Esophagus (tissue), 2 donors: ENCODE data around the gene COQ4. TPM values are rescaled to one million over a fixed set of nuclear protein-coding genes. Genes with fewer than 3 reads are reported as not detected.

Experiments
- H3K27ac ChIP-seq, 2 donors: one replicate each; pipeline ENCODE4 v1.5.1; 2013; ENCODE audit warnings: low read depth in 2 of 2, mild to moderate bottlenecking in 2 of 2, inconsistent platforms in 1 of 2, low read length in 1 of 2, moderate library complexity in 1 of 2
- H3K27me3 ChIP-seq, 2 donors: one replicate each; pipeline ENCODE4 v1.6.1; 2013; ENCODE audit warnings: low read length in 2 of 2, control low read depth in 1 of 2, mild to moderate bottlenecking in 1 of 2; ENCODE audit not compliant: insufficient read depth in 2 of 2, control insufficient read depth in 1 of 2
- H3K36me3 ChIP-seq, 2 donors: one replicate each; pipeline ENCODE4 v1.6.1; 2013; ENCODE audit warnings: low read length in 1 of 2; ENCODE audit not compliant: control insufficient read depth in 2 of 2, insufficient read depth in 2 of 2
- H3K4me1 ChIP-seq, 2 donors: one replicate each; pipeline ENCODE4 v1.6.1; 2013; ENCODE audit warnings: low read length in 1 of 2; ENCODE audit not compliant: control insufficient read depth in 2 of 2, insufficient read depth in 2 of 2
- H3K4me3 ChIP-seq, 2 donors: one replicate each; pipeline ENCODE4 v1.5.1; 2013; ENCODE audit warnings: low read length in 2 of 2, mild to moderate bottlenecking in 2 of 2, low read depth in 1 of 2, moderate library complexity in 1 of 2
- H3K9me3 ChIP-seq, 2 donors: one replicate each; pipeline ENCODE4 v1.6.1; 2013; ENCODE audit warnings: mild to moderate bottlenecking in 2 of 2, low read depth in 1 of 2, low read length in 1 of 2, moderate library complexity in 1 of 2; ENCODE audit not compliant: control insufficient read depth in 2 of 2, insufficient read depth in 1 of 2
- WGBS, 2 donors: extraction: QIAGEN DNeasy Blood & Tissue Kit; methylation state at CpG; one replicate each; pipeline ENCODE4 v1.1.7; 2013; 5-methylcytosine and 5-hydroxymethylcytosine counted together
- polyA plus RNA-seq, 2 donors: library from polyadenylated mRNA; stranded (reverse); fragments of 200-250 nt; gene quantifications; one replicate each; pipeline ENCODE4 v1.2.3, GENCODE V29; 2013
- donor health status: healthy with polysubstance abuse.
- donor health status: Bipolar disorder and iron deficiency.

Gene COQ4
- polyA plus RNA-seq, 2 donors, result 63.2 to 73.6 TPM

GRCh38 chr9:128349772-128350171 lies 27.1 kb downstream of the COQ4 start:
- no peaks in the 10 kb centered on the region for H3K27me3 ChIP-seq
- no peaks in the 10 kb centered on the region for H3K9me3 ChIP-seq
- WGBS, 2 donors, result 93 to 95% methylated on average over 6 of the region's 6 CpGs
- no peaks in the 10 kb centered on the region for H3K4me1 ChIP-seq
- H3K36me3 ChIP-seq, result peaks cover 16 to 56% of the 10 kb centered on the region in 2 donors
- H3K27ac ChIP-seq, result no peak overlapping the region
- no peak overlapping the region for H3K4me3 ChIP-seq

- no peaks in the 10 kb centered on the region for H3K4me1 ChIP-seq
- H3K27me3 ChIP-seq, result no peaks in the 10 kb centered on the region
- WGBS, 2 donors, result 95 to 96% methylated on average over 17 to 19 of the region's 19 CpGs
- no peak overlapping the region for H3K4me3 ChIP-seq
- no peak overlapping the region for H3K27ac ChIP-seq
- H3K9me3 ChIP-seq, result no peaks in the 10 kb centered on the region
- H3K36me3 ChIP-seq, result peaks cover 7 to 36% of the 10 kb centered on the region in 2 donors
These were observed 32.8 kb downstream of the COQ4 start for GRCh38 chr9:128355451-128355850.

GRCh38 chr9:128358090-128358489 lies 35.5 kb downstream of the COQ4 start:
- 80 to 84% methylated on average over 8 of the region's 8 CpGs for WGBS, 2 donors
- Histone ChIP-seq H3K36me3 (peaks cover 7 to 28% of the 10 kb centered on the region in 2 donors), H3K9me3 (no peaks in the 10 kb centered on the region), H3K27me3 (no peaks in the 10 kb centered on the region), H3K27ac (no peak overlapping the region), H3K4me1 (peaks cover 3 to 9% of the 10 kb centered on the region in 2 donors), H3K4me3 (no peak overlapping the region)

GRCh38 chr9:128358861-128359260 lies 36.2 kb downstream of the COQ4 start:
- WGBS, 2 donors, result 83 to 86% methylated on average over 4 of the region's 4 CpGs
- Histone ChIP-seq H3K27me3 (no peaks in the 10 kb centered on the region), H3K4me1 (peaks cover 3 to 9% of the 10 kb centered on the region in 2 donors), H3K27ac (no peak overlapping the region), H3K4me3 (no peak overlapping the region), H3K36me3 (peaks cover 7 to 25% of the 10 kb centered on the region in 2 donors), H3K9me3 (no peaks in the 10 kb centered on the region)

- Histone ChIP-seq H3K36me3 (peaks cover 0 to 15% of the 10 kb centered on the region in 2 donors), H3K9me3 (no peaks in the 10 kb centered on the region), H3K27ac (peak overlapping the region in 1 of 2 donors; percentile 15), H3K4me3 (no peak overlapping the region), H3K27me3 (no peaks in the 10 kb centered on the region), H3K4me1 (peaks cover 3 to 9% of the 10 kb centered on the region in 2 donors)
- WGBS, 2 donors, result 75 to 80% methylated on average over 1 to 2 of the region's 2 CpGs
These were observed 38.2 kb downstream of the COQ4 start for GRCh38 chr9:128360826-128361225.

GRCh38 chr9:128361296-128361985 lies 38.8 kb downstream of the COQ4 start:
- H3K4me1 ChIP-seq, result peaks cover 3 to 9% of the 10 kb centered on the region in 2 donors
- 44 to 52% methylated on average over 14 of the region's 14 CpGs for WGBS, 2 donors
- H3K36me3 ChIP-seq, result peaks cover 0 to 10% of the 10 kb centered on the region in 2 donors
- peak overlapping the region; percentile 52 to 73 for H3K27ac ChIP-seq
- H3K4me3 ChIP-seq, result peak overlapping the region in 1 of 2 donors; percentile 40
- H3K27me3 ChIP-seq, result no peaks in the 10 kb centered on the region
- no peaks in the 10 kb centered on the region for H3K9me3 ChIP-seq

GRCh38 chr9:128361986-128362646 lies 39.5 kb downstream of the COQ4 start:
- H3K27ac ChIP-seq, result peak overlapping the region; percentile 52 to 73
- H3K4me1 ChIP-seq, result peaks cover 3 to 9% of the 10 kb centered on the region in 2 donors
- WGBS, 2 donors, result 7 to 8% methylated on average over 20 of the region's 20 CpGs
- no peaks in the 10 kb centered on the region for H3K9me3 ChIP-seq
- peaks cover 0 to 10% of the 10 kb centered on the region in 2 donors for H3K36me3 ChIP-seq
- H3K27me3 ChIP-seq, result no peaks in the 10 kb centered on the region
- peak overlapping the region; percentile 40 to 48 for H3K4me3 ChIP-seq

GRCh38 chr9:128362774-128363173 lies 40.1 kb downstream of the COQ4 start:
- H3K27me3 ChIP-seq, result no peaks in the 10 kb centered on the region
- no peak overlapping the region for H3K27ac ChIP-seq
- H3K4me1 ChIP-seq, result peaks cover 3 to 9% of the 10 kb centered on the region in 2 donors
- H3K4me3 ChIP-seq, result no peak overlapping the region
- 74 to 77% methylated on average over 3 of the region's 3 CpGs for WGBS, 2 donors
- H3K36me3 ChIP-seq, result peaks cover 0 to 6% of the 10 kb centered on the region in 2 donors
- no peaks in the 10 kb centered on the region for H3K9me3 ChIP-seq

- Histone ChIP-seq H3K9me3 (no peaks in the 10 kb centered on the region), H3K36me3 (peaks cover 0 to under 1% of the 10 kb centered on the region in 2 donors), H3K27me3 (no peaks in the 10 kb centered on the region), H3K4me3 (no peak overlapping the region), H3K4me1 (peaks cover 3 to 11% of the 10 kb centered on the region in 2 donors), H3K27ac (no peak overlapping the region)
- 83 to 84% methylated on average over 4 of the region's 4 CpGs for WGBS, 2 donors
These were observed 42.9 kb downstream of the COQ4 start for GRCh38 chr9:128365525-128365924.
